Liver (tissue), 3 donors: ENCODE measurements around the gene NKX3-2.

Experiments used
- ATF3 ChIP-seq: IDR thresholded peaks from 2 replicates; pipeline ENCODE4 v1.6.1; 2016; ENCODE audit warnings: antibody characterized with exemption
- CTCF ChIP-seq: fragments of 150-350 bp; IDR thresholded peaks from 2 replicates; pipeline ENCODE4 v1.5.1; 2017; ENCODE audit warnings: improper control_type of control experiment, low read depth, low read length; ENCODE audit not compliant: missing input control
- EGR1 ChIP-seq, 2 donors: IDR thresholded peaks; 2 replicates each; pipeline ENCODE4 v1.6.1; 2016 to 2018; ENCODE audit warnings: antibody characterized with exemption in 2 of 2, low read depth in 2 of 2
- FOXA1 ChIP-seq: IDR thresholded peaks from 2 replicates; pipeline ENCODE4 v1.6.1; 2016; ENCODE audit warnings: antibody characterized with exemption
- GABPA ChIP-seq, 2 donors: IDR thresholded peaks in 1 of 2; conservative IDR thresholded peaks in 1 of 2; 2 replicates each; pipeline ENCODE4 v1.6.1; 2016; ENCODE audit warnings: antibody characterized with exemption in 2 of 2, mild to moderate bottlenecking in 1 of 2, moderate library complexity in 1 of 2
- HNF4G ChIP-seq: IDR thresholded peaks from 2 replicates; pipeline ENCODE4 v1.6.1; 2016; ENCODE audit warnings: antibody characterized with exemption
- JUND ChIP-seq, 2 donors: IDR thresholded peaks; 2 replicates each; pipeline ENCODE4 v1.6.1; 2016; ENCODE audit warnings: antibody characterized with exemption in 2 of 2
- MAX ChIP-seq: IDR thresholded peaks from 2 replicates; pipeline ENCODE4 v1.6.1; 2016; ENCODE audit warnings: antibody characterized with exemption
- RAD21 ChIP-seq, 2 donors: IDR thresholded peaks; 2 replicates each; pipeline ENCODE4 v1.6.1; 2016; ENCODE audit warnings: antibody characterized with exemption in 2 of 2, mild to moderate bottlenecking in 2 of 2
- REST ChIP-seq: IDR thresholded peaks from 2 replicates; pipeline ENCODE4 v1.6.1; 2016; ENCODE audit warnings: antibody characterized with exemption, mild to moderate bottlenecking
- RXRA ChIP-seq, 2 donors: IDR thresholded peaks; 2 replicates each; pipeline ENCODE4 v1.6.1; 2017 to 2018; ENCODE audit warnings: antibody characterized with exemption in 2 of 2, mild to moderate bottlenecking in 1 of 2
- SP1 ChIP-seq: IDR thresholded peaks from 2 replicates; pipeline ENCODE4 v1.6.1; 2018; ENCODE audit warnings: antibody characterized with exemption, mild to moderate bottlenecking
- TAF1 ChIP-seq: conservative IDR thresholded peaks from 2 replicates; pipeline ENCODE4 v1.6.1; 2016; ENCODE audit warnings: antibody characterized with exemption, mild to moderate bottlenecking
- YY1 ChIP-seq: IDR thresholded peaks from 2 replicates; pipeline ENCODE4 v1.6.1; 2016; ENCODE audit warnings: antibody characterized with exemption, mild to moderate bottlenecking
- donor health status: healthy.
- donor health status: healthy.

- no peak for TF ChIP-seq CTCF
- TF ChIP-seq SP1 = no peak
- TF ChIP-seq JUND (IDR thresholded peaks at IDR 0.05) = no peak
- no peak for TF ChIP-seq FOXA1
- TF ChIP-seq TAF1 = no peak
- no peak for TF ChIP-seq MAX
- TF ChIP-seq EGR1 (IDR thresholded peaks at IDR 0.05; ENCODE audit: low read depth in 2 of 2) = no peak
- no peak for TF ChIP-seq RXRA (IDR thresholded peaks at IDR 0.05)
- TF ChIP-seq YY1 = no peak
- no peak for TF ChIP-seq ATF3
- no peak for TF ChIP-seq GABPA (IDR thresholded peaks at IDR 0.05 in 1 of 2, conservative IDR thresholded peaks at IDR 0.05 in 1 of 2)
- no peak for TF ChIP-seq REST
- TF ChIP-seq RAD21 (IDR thresholded peaks at IDR 0.05) = no peak
- TF ChIP-seq HNF4G = no peak
Observed at GRCh38 chr4:13590766-13591165, 46.5 kb upstream of the NKX3-2 start.
